GM12878 (cell line): Measurements from ENCODE around the gene SCGB3A1. TPM values are rescaled to one million over a fixed set of nuclear protein-coding genes. Genes with fewer than 3 reads are reported as not detected.

ENCODE experiments used
- ATAC-seq: fragments of 200-7000 bp; cut with Tn5 transposase; 3 replicates; pipeline ENCODE4 v1.9.1; 2020; ENCODE audit warnings: mild to moderate bottlenecking, moderate library complexity
- BruUV-seq: library from RNA; stranded (reverse); fragments of 400-500 nt; replicated peaks from 2 replicates; lab custom pipeline; 2021; lab: Mats Ljungman, UMichigan
- CTCF ChIA-PET: fragments of 300-600 bp; sonication (Branson Sonifier 250); formaldehyde crosslinking; extraction: SDS; loops from one replicate; lab custom pipeline; 2021; ENCODE audit warnings: inconsistent platforms; lab: Yijun Ruan, JAX
- POLR2A ChIA-PET: fragments of 350-600 bp; formaldehyde crosslinking; extraction: SDS; loops from one replicate; lab custom pipeline; 2021; ENCODE audit warnings: inconsistent platforms; lab: Charles Lee
- RAD21 ChIA-PET: fragments of 300-600 bp; sonication (Branson Sonifier 250); formaldehyde crosslinking; loops from one replicate; lab custom pipeline; 2023; ENCODE audit warnings: antibody characterized with exemption; ENCODE audit not compliant: unreplicated experiment; lab: Charles Lee
- SMC1A ChIA-PET: fragments of 300-600 bp; sonication (Branson Sonifier 250); formaldehyde crosslinking; loops from one replicate; lab custom pipeline; 2023; ENCODE audit not compliant: unreplicated experiment, uncharacterized antibody; lab: Charles Lee
- DNase-seq: peaks from one replicate; pipeline ENCODE4 v3.0.0-alpha.2; 2011; ENCODE audit warnings: low read depth, low spot score
- FAIRE-seq: peaks from 3 replicates; lab custom pipeline; 2011; peaks lifted over from hg19 to GRCh38; lab: Jason Lieb, UNC
- H2AFZ ChIP-seq: 2 replicates; pipeline ENCODE4 v1.6.0; 2011; ENCODE audit warnings: low read depth, low read length, control low read depth; ENCODE audit not compliant: control insufficient read depth
- H3K27ac ChIP-seq: 2 replicates; pipeline ENCODE4 v1.5.1; 2011; ENCODE audit warnings: control low read depth; ENCODE audit not compliant: control insufficient read depth, insufficient read depth
- H3K27me3 ChIP-seq, 2 experiments: replicated peaks in 1 of 2; 2 replicates each; pipeline versions ENCODE4 v1.6.0 to v1.6.1; 2011; ENCODE audit warnings: low read length in 1 of 2; ENCODE audit not compliant: control insufficient read depth in 2 of 2, insufficient read depth in 2 of 2
- H3K36me3 ChIP-seq, 2 experiments: 2 replicates each; pipeline ENCODE4 v1.5.1; 2011; ENCODE audit warnings: low read length in 1 of 2; ENCODE audit not compliant: control insufficient read depth in 2 of 2, insufficient read depth in 2 of 2
- H3K4me1 ChIP-seq: 2 replicates; pipeline ENCODE4 v1.6.1; 2011; ENCODE audit warnings: mild to moderate bottlenecking, low read length, moderate library complexity, mixed read lengths; ENCODE audit not compliant: control insufficient read depth, insufficient read depth
- H3K4me2 ChIP-seq: 2 replicates; pipeline ENCODE4 v1.6.0; 2011; ENCODE audit warnings: control low read depth; ENCODE audit not compliant: control insufficient read depth, insufficient read depth
- H3K4me3 ChIP-seq: fragments of 200-600 bp; sonication (generic); 2 replicates; pipeline ENCODE4 v1.5.1; 2016
- H3K79me2 ChIP-seq: 2 replicates; pipeline ENCODE4 v1.6.0; 2011; ENCODE audit warnings: low read length; ENCODE audit not compliant: control insufficient read depth, insufficient read depth
- H3K9ac ChIP-seq: 2 replicates; pipeline ENCODE4 v1.8.0; 2011; ENCODE audit warnings: low read length, control low read depth, mixed read lengths; ENCODE audit not compliant: control insufficient read depth, insufficient read depth
- H3K9me3 ChIP-seq: replicated peaks from 3 replicates; pipeline ENCODE4 v1.5.1; 2011; ENCODE audit warnings: mild to moderate bottlenecking, low read length; ENCODE audit not compliant: control insufficient read depth, insufficient read depth
- H4K20me1 ChIP-seq: 2 replicates; pipeline ENCODE4 v1.6.0; 2011; ENCODE audit not compliant: control insufficient read depth, insufficient read depth
- ASH2L ChIP-seq: fragments of 300-600, 200-600 bp; sonication (generic); IDR thresholded peaks from 2 replicates; pipeline ENCODE4 v1.6.1; 2017; ENCODE audit warnings: low read depth, mild to moderate bottlenecking, borderline replicate concordance
- WGBS: methylation state at CpG from one replicate; pipeline ENCODE4 v1.1.6; 2016; ENCODE audit warnings: low lambda C conversion rate; ENCODE audit not compliant: insufficient replicate concordance, insufficient coverage; ENCODE audit errors: missing lambda C conversion rate; 5-methylcytosine and 5-hydroxymethylcytosine counted together
- in situ Hi-C: fragments of 300-500 bp; cut with MboI; formaldehyde crosslinking; loops from 9 replicates; pipeline ENCODE4 v1.14.3; 2018; ENCODE audit warnings: mixed read lengths
- intact Hi-C: fragments of 100-400 bp; cut with micrococcal nuclease; formaldehyde crosslinking; loops from one replicate; pipeline ENCODE4 v1.14.2; 2022; ENCODE audit not compliant: unreplicated experiment
- polyA plus RNA-seq, 11 experiments: library from polyadenylated mRNA; depleted of rRNA in 4 of 11; unstranded in 6 of 11; stranded (reverse) in 5 of 11; fragments of >200 nt; fragmentation: Nextera tagmentation in 4 of 11; fragmentation: Illumina TruSeq in 1 of 11; extraction: Ambion mirVana in 4 of 11; extraction: Trizol in 1 of 11; gene quantifications; 1 replicate in 1 of 11; 2 replicates in 10 of 11; pipeline versions ENCODE4 v1.2.1 to v1.2.3, GENCODE V29; 2011 to 2016; ENCODE audit warnings: inconsistent platforms in 2 of 11, missing spikeins in 2 of 11, low read depth in 1 of 11
- total RNA-seq, 4 experiments: library from RNA; depleted of rRNA in 3 of 4; stranded (reverse); fragments of >200 nt in 3 of 4; fragmentation: Illumina TruSeq in 1 of 4; extraction: Trizol in 1 of 4; gene quantifications; 2 replicates each; pipeline versions ENCODE4 v1.2.1 to v1.2.3, GENCODE V29; 2013 to 2021
- TF ChIP-seq, protein P1 (sequence below), 3 experiments: IDR thresholded peaks in 2 of 3; conservative IDR thresholded peaks in 1 of 3; 2 replicates each; pipeline ENCODE4 v1.5.1; 2011; ENCODE audit warnings: low read depth in 3 of 3, low read length in 3 of 3, mild to moderate bottlenecking in 3 of 3, control low read depth in 2 of 3, moderate library complexity in 2 of 3, inconsistent platforms in 1 of 3, mixed read lengths in 1 of 3; ENCODE audit not compliant: control insufficient read depth in 2 of 3, insufficient read depth in 1 of 3; ENCODE audit errors: extremely low read depth in 1 of 3

Gene SCGB3A1
- total and polyA plus RNA-seq, 10 of the 15 experiments (the other 5 are each of a cell fraction or from before 2014, with no cell fraction given) = 0.46 TPM; not detected in 9

- ChIA-PET CTCF (no interaction called here), SMC1A (no interaction called here), RAD21 (no interaction called here), POLR2A (no interaction called here)
- no peak for ATAC-seq
- H3K27me3 ChIP-seq = no peaks in the 10 kb centered on the region
- no peak for FAIRE-seq
- H3K9me3 ChIP-seq = no peaks in the 10 kb centered on the region; the same call in 2 of the 3 replicates
- no peaks in the 10 kb centered on the region for H4K20me1 ChIP-seq
- peaks cover 2 to 11% of the 10 kb centered on the region in 2 experiments; a peak in 2 of 4 replicates for H3K36me3 ChIP-seq
- H3K4me3 ChIP-seq = no peak overlapping the region
- no peak overlapping the region for H3K4me2 ChIP-seq
- H3K9ac ChIP-seq = no peak overlapping the region
- no TSS peak for BruUV-seq
- intact Hi-C loops = no loop called here
- no peaks in the 10 kb centered on the region; the same call in 1 of the 2 replicates for H3K79me2 ChIP-seq
- no peak for DNase-seq
- no peak for TF ChIP-seq ASH2L
- TF ChIP-seq, protein P1, sequence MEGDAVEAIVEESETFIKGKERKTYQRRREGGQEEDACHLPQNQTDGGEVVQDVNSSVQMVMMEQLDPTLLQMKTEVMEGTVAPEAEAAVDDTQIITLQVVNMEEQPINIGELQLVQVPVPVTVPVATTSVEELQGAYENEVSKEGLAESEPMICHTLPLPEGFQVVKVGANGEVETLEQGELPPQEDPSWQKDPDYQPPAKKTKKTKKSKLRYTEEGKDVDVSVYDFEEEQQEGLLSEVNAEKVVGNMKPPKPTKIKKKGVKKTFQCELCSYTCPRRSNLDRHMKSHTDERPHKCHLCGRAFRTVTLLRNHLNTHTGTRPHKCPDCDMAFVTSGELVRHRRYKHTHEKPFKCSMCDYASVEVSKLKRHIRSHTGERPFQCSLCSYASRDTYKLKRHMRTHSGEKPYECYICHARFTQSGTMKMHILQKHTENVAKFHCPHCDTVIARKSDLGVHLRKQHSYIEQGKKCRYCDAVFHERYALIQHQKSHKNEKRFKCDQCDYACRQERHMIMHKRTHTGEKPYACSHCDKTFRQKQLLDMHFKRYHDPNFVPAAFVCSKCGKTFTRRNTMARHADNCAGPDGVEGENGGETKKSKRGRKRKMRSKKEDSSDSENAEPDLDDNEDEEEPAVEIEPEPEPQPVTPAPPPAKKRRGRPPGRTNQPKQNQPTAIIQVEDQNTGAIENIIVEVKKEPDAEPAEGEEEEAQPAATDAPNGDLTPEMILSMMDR (IDR thresholded peaks at IDR 0.05 in 2 of 3, conservative IDR thresholded peaks at IDR 0.05 in 1 of 3; ENCODE audit: control insufficient read depth in 2 of 3, extremely low read depth in 1 of 3, insufficient read depth in 1 of 3, low read depth in 3 of 3, low read length in 3 of 3) = no peak
- TF ChIP-seq, all 136 proteins: peak for 0
- 96% methylated on average over 7 of the region's 7 CpGs for WGBS
- H3K4me1 ChIP-seq = no peaks in the 10 kb centered on the region
- H2AFZ ChIP-seq = no peak overlapping the region
- in situ Hi-C loops = no loop called here
- no peak overlapping the region for H3K27ac ChIP-seq
These were observed 36.0 kb downstream of the SCGB3A1 start for GRCh38 chr5:180555168-180555921.
